ENCODE measurements around the gene SUSD1. TPM values are rescaled to one million over a fixed set of nuclear protein-coding genes. Genes with fewer than 3 reads are reported as not detected.

SUSD1 gene
- total RNA-seq, 2 donors from 2014 or later: 13.1 to 24.0 TPM

DNA sequence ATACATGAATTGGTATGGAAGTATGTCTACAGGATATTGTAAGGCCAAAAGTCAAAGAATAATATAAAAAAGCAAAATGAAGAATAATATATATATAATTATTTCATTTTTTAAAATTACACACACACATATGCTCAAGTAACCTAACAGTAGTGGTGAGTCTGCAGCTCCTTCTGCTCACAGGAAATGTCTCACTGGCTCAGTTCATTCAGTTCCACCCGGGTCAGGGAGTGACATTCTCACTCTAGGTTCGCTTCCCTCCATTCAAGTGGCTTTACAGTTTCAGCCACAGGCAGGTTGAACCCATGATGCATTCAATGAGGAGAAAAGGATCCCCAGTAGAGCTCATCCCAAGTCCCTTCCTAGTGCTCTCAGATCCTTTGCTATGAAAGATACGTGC, 90.8 kb downstream of the SUSD1 start:
- Histone ChIP-seq H3K4me1 (ENCODE audit: control insufficient read depth in 1 of 2, low read depth in 2 of 2) (no peaks in the 10 kb centered on the region), H3K4me3 (no peak overlapping the region), H3K27ac (no peak overlapping the region), H3K27me3 (replicated peaks; ENCODE audit: insufficient read depth) (no peaks in the 10 kb centered on the region), H3K9me3 (no peaks in the 10 kb centered on the region), H3K36me3 (no peaks in the 10 kb centered on the region)
- no peak for ATAC-seq (ENCODE audit: insufficient number of reproducible peaks, low FRiP score, low read depth)
- TF ChIP-seq, protein P1, sequence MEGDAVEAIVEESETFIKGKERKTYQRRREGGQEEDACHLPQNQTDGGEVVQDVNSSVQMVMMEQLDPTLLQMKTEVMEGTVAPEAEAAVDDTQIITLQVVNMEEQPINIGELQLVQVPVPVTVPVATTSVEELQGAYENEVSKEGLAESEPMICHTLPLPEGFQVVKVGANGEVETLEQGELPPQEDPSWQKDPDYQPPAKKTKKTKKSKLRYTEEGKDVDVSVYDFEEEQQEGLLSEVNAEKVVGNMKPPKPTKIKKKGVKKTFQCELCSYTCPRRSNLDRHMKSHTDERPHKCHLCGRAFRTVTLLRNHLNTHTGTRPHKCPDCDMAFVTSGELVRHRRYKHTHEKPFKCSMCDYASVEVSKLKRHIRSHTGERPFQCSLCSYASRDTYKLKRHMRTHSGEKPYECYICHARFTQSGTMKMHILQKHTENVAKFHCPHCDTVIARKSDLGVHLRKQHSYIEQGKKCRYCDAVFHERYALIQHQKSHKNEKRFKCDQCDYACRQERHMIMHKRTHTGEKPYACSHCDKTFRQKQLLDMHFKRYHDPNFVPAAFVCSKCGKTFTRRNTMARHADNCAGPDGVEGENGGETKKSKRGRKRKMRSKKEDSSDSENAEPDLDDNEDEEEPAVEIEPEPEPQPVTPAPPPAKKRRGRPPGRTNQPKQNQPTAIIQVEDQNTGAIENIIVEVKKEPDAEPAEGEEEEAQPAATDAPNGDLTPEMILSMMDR (IDR thresholded peaks at IDR 0.05): no peak
- DNase-seq (ENCODE audit: low spot score): no peak

DNA sequence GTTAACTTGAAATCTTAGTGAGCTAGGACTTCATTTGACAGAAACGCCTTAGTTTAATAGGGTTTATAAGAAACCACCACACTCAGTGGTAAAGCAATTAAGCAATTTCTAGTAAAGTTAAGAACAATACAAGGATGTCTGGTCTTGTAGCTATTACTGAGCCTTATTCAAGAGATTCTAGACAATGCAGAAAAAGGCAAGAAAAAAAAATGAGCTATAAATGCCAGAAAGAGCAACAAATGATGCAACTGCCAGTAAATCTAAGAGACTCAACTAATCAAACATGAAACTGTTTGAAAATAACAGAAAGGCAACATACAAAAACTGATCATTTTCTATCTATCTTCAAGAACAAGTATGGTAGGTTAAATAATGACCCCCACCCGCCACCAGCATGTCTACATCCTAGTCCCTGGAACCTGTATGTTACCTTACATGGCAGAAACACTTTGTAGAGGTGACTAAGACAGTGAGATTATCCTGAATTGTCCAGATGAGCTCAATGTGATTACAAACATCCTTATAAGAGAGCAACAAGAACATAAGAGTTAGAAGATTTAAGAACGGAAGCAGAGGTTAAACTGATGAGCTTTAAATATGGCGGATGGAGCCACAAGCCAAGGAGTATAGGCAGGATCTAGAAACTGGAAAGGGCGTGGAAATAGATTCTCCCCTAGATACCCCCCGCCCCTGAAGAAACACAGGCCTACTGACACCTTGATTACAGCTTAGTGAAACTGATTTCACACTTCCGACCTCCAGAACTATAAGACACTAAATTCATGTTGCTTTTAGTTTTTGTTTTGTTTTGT, 93.0 kb downstream of the SUSD1 start:
- Histone ChIP-seq H3K27ac (no peak overlapping the region), H3K4me1 (ENCODE audit: control insufficient read depth in 1 of 2, low read depth in 2 of 2) (no peaks in the 10 kb centered on the region), H3K4me3 (no peak overlapping the region), H3K36me3 (no peaks in the 10 kb centered on the region), H3K27me3 (replicated peaks; ENCODE audit: insufficient read depth) (no peaks in the 10 kb centered on the region), H3K9me3 (no peaks in the 10 kb centered on the region)
- TF ChIP-seq, protein P1 (IDR thresholded peaks at IDR 0.05): no peak
- DNase-seq (ENCODE audit: low spot score) (no peak), ATAC-seq (ENCODE audit: insufficient number of reproducible peaks, low FRiP score, low read depth) (no peak)

DNA sequence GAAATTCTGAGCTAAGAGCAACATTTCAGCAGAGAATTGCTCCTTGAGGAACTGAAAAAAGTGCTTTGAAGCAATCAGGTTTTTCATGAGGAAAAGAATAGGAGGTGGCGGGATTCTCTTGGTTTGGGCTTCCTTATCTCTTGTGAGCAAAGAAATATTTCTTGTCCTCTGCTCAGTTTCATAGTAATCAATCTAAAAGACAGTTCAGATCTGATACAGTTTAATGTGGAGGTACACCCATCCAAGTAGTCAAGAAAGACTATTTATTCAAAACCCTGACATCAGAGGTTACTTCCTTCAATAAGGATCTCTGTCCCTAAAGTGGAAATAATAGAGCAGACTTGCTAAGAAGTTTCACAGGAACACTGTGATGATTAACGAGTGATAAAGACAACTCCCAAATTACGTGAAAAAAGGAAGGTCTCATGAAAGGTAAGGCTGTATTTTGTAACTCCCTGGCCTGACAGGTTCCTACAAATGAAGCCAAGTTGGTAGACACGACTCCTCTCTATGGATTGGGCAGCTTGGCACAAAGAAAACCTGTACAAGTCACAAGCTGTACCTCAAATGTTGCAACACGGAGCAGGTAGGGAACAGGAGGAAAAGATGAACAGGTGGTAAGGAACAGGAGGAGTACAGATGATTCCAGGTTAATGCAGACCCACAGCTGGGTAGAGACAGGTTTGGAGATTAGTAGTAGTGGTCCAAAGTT, 94.1 kb downstream of the SUSD1 start:
- Histone ChIP-seq H3K4me1 (ENCODE audit: control insufficient read depth in 1 of 2, low read depth in 2 of 2) (no peaks in the 10 kb centered on the region), H3K27me3 (replicated peaks; ENCODE audit: insufficient read depth) (no peaks in the 10 kb centered on the region), H3K27ac (no peak overlapping the region), H3K9me3 (no peaks in the 10 kb centered on the region), H3K36me3 (no peaks in the 10 kb centered on the region), H3K4me3 (no peak overlapping the region)
- TF ChIP-seq, protein P1 (IDR thresholded peaks at IDR 0.05): no peak
- DNase-seq (ENCODE audit: low spot score) (no peak), ATAC-seq (ENCODE audit: insufficient number of reproducible peaks, low FRiP score, low read depth) (no peak)

DNA sequence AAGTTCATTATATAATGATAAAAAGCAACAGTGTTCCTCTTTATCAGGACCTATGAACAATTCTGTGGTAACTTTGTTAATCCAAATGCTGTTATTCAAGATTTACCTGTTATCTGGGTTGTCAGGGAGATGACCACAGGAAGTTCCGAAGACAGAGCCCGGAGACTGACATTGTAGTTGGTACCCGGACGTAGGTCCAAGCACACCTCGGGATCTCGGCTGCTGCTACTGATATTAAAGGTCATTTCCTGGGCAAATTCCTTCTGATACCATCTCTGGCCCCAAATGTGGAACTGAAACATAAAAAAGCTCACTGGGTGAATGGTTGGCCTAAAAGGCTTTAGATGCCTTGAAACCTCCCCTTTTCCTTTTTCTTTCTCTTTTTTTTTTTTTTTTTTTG, 96.7 kb downstream of the SUSD1 start:
- Histone ChIP-seq H3K4me3 (no peak overlapping the region), H3K27me3 (replicated peaks; ENCODE audit: insufficient read depth) (no peaks in the 10 kb centered on the region), H3K27ac (no peak overlapping the region), H3K9me3 (no peaks in the 10 kb centered on the region), H3K4me1 (ENCODE audit: control insufficient read depth in 1 of 2, low read depth in 2 of 2) (peaks cover 4 to 11% of the 10 kb centered on the region in 2 donors), H3K36me3 (no peaks in the 10 kb centered on the region)
- no peak for DNase-seq (ENCODE audit: low spot score)
- TF ChIP-seq, protein P1 (IDR thresholded peaks at IDR 0.05): no peak
- ATAC-seq (ENCODE audit: insufficient number of reproducible peaks, low FRiP score, low read depth): no peak

DNA sequence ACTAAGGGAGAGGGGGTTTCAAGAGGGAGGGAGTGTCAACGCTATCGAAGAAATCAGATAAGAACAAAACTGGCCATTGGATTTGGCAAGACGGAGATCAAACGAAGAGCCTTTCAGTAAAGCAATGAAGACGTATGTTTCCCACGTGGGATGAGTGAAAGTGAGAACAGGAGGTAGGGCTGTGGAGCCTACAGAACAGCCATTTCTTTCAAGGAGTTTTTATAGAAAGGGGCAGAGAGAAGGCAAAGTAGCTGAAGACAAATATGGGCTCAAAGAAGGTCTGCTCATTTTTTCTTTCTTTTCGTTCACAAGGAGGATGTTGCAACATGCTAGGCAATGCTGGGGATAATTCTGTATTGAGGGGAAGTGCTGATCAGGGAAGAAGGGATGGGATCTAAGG, 98.3 kb downstream of the SUSD1 start:
- Histone ChIP-seq H3K4me1 (ENCODE audit: control insufficient read depth in 1 of 2, low read depth in 2 of 2) (peaks cover 4 to 11% of the 10 kb centered on the region in 2 donors), H3K27me3 (replicated peaks; ENCODE audit: insufficient read depth) (no peaks in the 10 kb centered on the region), H3K36me3 (no peaks in the 10 kb centered on the region), H3K9me3 (no peaks in the 10 kb centered on the region), H3K4me3 (no peak overlapping the region), H3K27ac (no peak overlapping the region)
- no peak for DNase-seq (ENCODE audit: low spot score)
- TF ChIP-seq, protein P1 (IDR thresholded peaks at IDR 0.05): no peak
- ATAC-seq (ENCODE audit: insufficient number of reproducible peaks, low FRiP score, low read depth): no peak
